HepG2 (cell line): ENCODE results near the gene MARF1. TPM values are rescaled to one million over a fixed set of nuclear protein-coding genes. Genes with fewer than 3 reads are reported as not detected.
"Not testable (repeated sequence)": the region's sequence is repeated elsewhere in the genome, so short reads cannot be mapped to it uniquely, and the experiment has no call there.

Experiments used
- ATAC-seq: fragments of 200-7000 bp; cut with Tn5 transposase; 3 replicates; pipeline ENCODE4 v1.9.1; 2020; ENCODE audit warnings: mild to moderate bottlenecking, moderate library complexity
- BruUV-seq: library from RNA; stranded (reverse); fragments of 400-500 nt; replicated peaks from 2 replicates; lab custom pipeline; 2021; lab: Mats Ljungman, UMichigan
- CTCF ChIA-PET: fragments of 300-600 bp; formaldehyde crosslinking; extraction: SDS; loops from one replicate; lab custom pipeline; 2021; ENCODE audit warnings: low total read pairs, inconsistent platforms, low intra/inter-chr PET ratio; lab: Yijun Ruan, JAX
- POLR2A ChIA-PET: fragments of 350-600 bp; sonication (Branson Sonifier 250); formaldehyde crosslinking; loops from one replicate; lab custom pipeline; 2020; ENCODE audit warnings: antibody characterized with exemption, inconsistent platforms; lab: Yijun Ruan, JAX
- DNase-seq: peaks from one replicate; pipeline ENCODE4 v3.0.0-alpha.2; 2015; ENCODE audit warnings: low spot score
- FAIRE-seq: peaks from 3 replicates; lab custom pipeline; 2011; peaks lifted over from hg19 to GRCh38; lab: Jason Lieb, UNC
- H2AFZ ChIP-seq: one replicate; pipeline ENCODE4 v1.6.1; 2011; ENCODE audit warnings: low read length, inconsistent platforms
- H3K27ac ChIP-seq: fragments of 300-600 bp; 3 replicates; pipeline ENCODE4 v1.8.0; 2011; ENCODE audit warnings: mixed run types, mild to moderate bottlenecking, mixed read lengths, low read length, inconsistent platforms; ENCODE audit not compliant: insufficient read depth; ENCODE audit errors: extremely low read length
- H3K27me3 ChIP-seq, 2 experiments: fragments of 200-600 bp in 1 of 2; 2 replicates in 1 of 2; 3 replicates in 1 of 2; pipeline versions ENCODE4 v1.6.0 to v1.8.0; 2011; ENCODE audit warnings: low read length in 2 of 2, mild to moderate bottlenecking in 2 of 2, moderate library complexity in 2 of 2, inconsistent platforms in 1 of 2; ENCODE audit not compliant: insufficient read depth in 2 of 2, control insufficient read depth in 1 of 2
- H3K36me3 ChIP-seq, 2 experiments: fragments of 200-600 bp in 1 of 2; replicated peaks in 1 of 2; 2 replicates in 1 of 2; 3 replicates in 1 of 2; pipeline versions ENCODE4 v1.5.1 to v1.8.0; 2011; ENCODE audit warnings: low read length in 2 of 2, inconsistent platforms in 1 of 2; ENCODE audit not compliant: insufficient read depth in 2 of 2, control insufficient read depth in 1 of 2
- H3K4me1 ChIP-seq: 2 replicates; pipeline ENCODE4 v1.5.1; 2012; ENCODE audit warnings: low read length, inconsistent platforms; ENCODE audit not compliant: insufficient read depth
- H3K4me2 ChIP-seq: 2 replicates; pipeline ENCODE4 v1.6.0; 2011; ENCODE audit warnings: low read depth, low read length, inconsistent platforms
- H3K4me3 ChIP-seq, 3 experiments: fragments of 200-600 bp in 1 of 3; sonication (generic), shearing (Covaris generic) in 1 of 3; replicated peaks in 1 of 3; 2 replicates each; pipeline ENCODE4 v1.5.1; 2011 to 2016; ENCODE audit warnings: low read length in 3 of 3, inconsistent platforms in 2 of 3, low read depth in 2 of 3, mild to moderate bottlenecking in 2 of 3, control low read depth in 1 of 3, mixed read lengths in 1 of 3; ENCODE audit not compliant: insufficient read depth in 1 of 3
- H3K79me2 ChIP-seq: one replicate; pipeline ENCODE4 v1.6.1; 2011; ENCODE audit warnings: low read length, inconsistent platforms; ENCODE audit not compliant: insufficient read depth
- H3K9ac ChIP-seq: 2 replicates; pipeline ENCODE4 v1.6.0; 2011; ENCODE audit warnings: mild to moderate bottlenecking, low read depth, low read length, inconsistent platforms; ENCODE audit not compliant: insufficient read depth
- H3K9me3 ChIP-seq: 2 replicates; pipeline ENCODE4 v1.5.1; 2012; ENCODE audit warnings: mild to moderate bottlenecking, low read length
- H4K20me1 ChIP-seq: 2 replicates; pipeline ENCODE4 v1.6.0; 2011; ENCODE audit warnings: inconsistent platforms, mild to moderate bottlenecking, low read length, moderate library complexity; ENCODE audit not compliant: insufficient read depth
- ATF4 ChIP-seq, 2 experiments: fragments of 450-650 bp in 1 of 2; sonication (generic) in 1 of 2; formaldehyde crosslinking; IDR thresholded peaks; 2 replicates each; pipeline versions ENCODE4 v1.5.0 to v1.8.0; 2020 to 2022; ENCODE audit warnings: mild to moderate bottlenecking in 1 of 2, missing genetic modification reagents in 1 of 2
- GABPB1 ChIP-seq: IDR thresholded peaks from 2 replicates; pipeline ENCODE4 v1.6.1; 2016; ENCODE audit warnings: mild to moderate bottlenecking, missing genetic modification reagents, moderate library complexity, missing compliant biosample characterization
- HBP1 ChIP-seq: IDR thresholded peaks from 2 replicates; pipeline ENCODE4 v1.6.1; 2016; ENCODE audit warnings: low read depth, control low read depth
- HNF1A ChIP-seq, 2 experiments: sonication (generic) in 1 of 2; formaldehyde crosslinking in 1 of 2; IDR thresholded peaks; 2 replicates each; pipeline versions ENCODE4 v1.4.0 to v1.6.1; 2016 to 2020; ENCODE audit warnings: borderline replicate concordance in 1 of 2, low read depth in 1 of 2, mild to moderate bottlenecking in 1 of 2, missing genetic modification reagents in 1 of 2
- HOMEZ ChIP-seq: IDR thresholded peaks from 2 replicates; pipeline ENCODE4 v1.6.1; 2016; ENCODE audit warnings: low read depth
- JUND ChIP-seq: sonication (generic); formaldehyde crosslinking; IDR thresholded peaks from 2 replicates; pipeline ENCODE4 v1.8.0; 2022; ENCODE audit warnings: mild to moderate bottlenecking, missing genetic modification reagents
- MIXL1 ChIP-seq: IDR thresholded peaks from 2 replicates; pipeline ENCODE4 v1.6.1; 2016
- RFXAP ChIP-seq: sonication (generic); formaldehyde crosslinking; IDR thresholded peaks from 2 replicates; pipeline ENCODE4 v1.4.0; 2020; ENCODE audit warnings: missing genetic modification reagents, borderline replicate concordance
- SAP130 ChIP-seq: IDR thresholded peaks from 2 replicates; pipeline ENCODE4 v1.6.1; 2016; ENCODE audit warnings: low read depth
- TEAD3 ChIP-seq: optimal IDR thresholded peaks from 2 replicates; pipeline ENCODE3; 2016; ENCODE audit warnings: borderline replicate concordance
- ZFY ChIP-seq: sonication (generic); formaldehyde crosslinking; IDR thresholded peaks from 2 replicates; pipeline ENCODE4 v1.4.0; 2020; ENCODE audit warnings: missing genetic modification reagents
- ZMYM3 ChIP-seq: sonication (generic); formaldehyde crosslinking; IDR thresholded peaks from 2 replicates; pipeline ENCODE4 v1.5.1; 2020; ENCODE audit warnings: mild to moderate bottlenecking, missing genetic modification reagents
- ZNF766 ChIP-seq: sonication (generic); formaldehyde crosslinking; IDR thresholded peaks from 2 replicates; pipeline ENCODE4 v1.5.0; 2020; ENCODE audit warnings: missing genetic modification reagents, borderline replicate concordance
- ZSCAN21 ChIP-seq: sonication (generic); formaldehyde crosslinking; IDR thresholded peaks from 2 replicates; pipeline ENCODE4 v1.8.0; 2022; ENCODE audit warnings: mild to moderate bottlenecking, missing genetic modification reagents, moderate library complexity, borderline replicate concordance
- WGBS: methylation state at CpG from one replicate; pipeline ENCODE4 v1.1.6; 2017; ENCODE audit warnings: low lambda C conversion rate; 5-methylcytosine and 5-hydroxymethylcytosine counted together
- in situ Hi-C: cut with HindIII; loops from 2 replicates; pipeline ENCODE4 v1.10.0; 2017; ENCODE audit warnings: low pct_unique_long_range_greater_than_20kb; ENCODE audit not compliant: extremely low pct_ligation_motif_present
- intact Hi-C: fragments of 100-400 bp; cut with micrococcal nuclease; formaldehyde crosslinking; loops from one replicate; pipeline ENCODE4 v1.10.0; 2022; ENCODE audit not compliant: unreplicated experiment
- polyA plus RNA-seq, 8 experiments: library from polyadenylated mRNA; depleted of rRNA in 3 of 8; stranded (reverse) in 7 of 8; unstranded in 1 of 8; fragments of >200 nt; fragmentation: Illumina TruSeq in 4 of 8; extraction: Trizol in 4 of 8; gene quantifications; 2 replicates each; pipeline versions ENCODE4 v1.2.1 to v1.2.3, GENCODE V29; 2011 to 2016; ENCODE audit warnings: low read depth in 4 of 8, missing spikeins in 1 of 8, mixed read lengths in 1 of 8; ENCODE audit not compliant: insufficient read depth in 1 of 8
- total RNA-seq, 5 experiments: library from RNA; depleted of rRNA; stranded (reverse); fragments of >200 nt; fragmentation: Illumina TruSeq; extraction: Trizol; gene quantifications; 2 replicates each; pipeline ENCODE4 v1.2.3, GENCODE V29; 2016; ENCODE audit warnings: low read depth in 1 of 5

MARF1 gene
- total and polyA plus RNA-seq, 2 of the 13 experiments (the other 11 are each of a cell fraction or from before 2014, with no cell fraction given) = 8.7 to 20.7 TPM

GRCh38 chr16:15547072-15547767 is 95.7 kb downstream of the MARF1 start:
- intact Hi-C loops, H3K9me3 ChIP-seq, in situ Hi-C loops, H4K20me1 ChIP-seq, H3K27ac ChIP-seq, H3K9ac ChIP-seq, H3K36me3 ChIP-seq, H3K79me2 ChIP-seq, BruUV-seq, H3K27me3 ChIP-seq: not testable (repeated sequence)
- Histone ChIP-seq H3K4me3 (peak overlapping the region in 1 of 3 experiments; percentile 12; a peak in 1 of 6 replicates), H2AFZ (peak overlapping the region; percentile 16), H3K4me2 (peak overlapping the region; percentile 58; the same call in 1 of the 2 replicates), H3K4me1 (peaks cover 43% of the 10 kb centered on the region)
- ATAC-seq = peak; percentile 57
- peak; percentile 70 for DNase-seq
- FAIRE-seq = peak; percentile 60
- POLR2A ChIA-PET = interaction anchor here (0.7 to 2.4 kb wide), 4 partner anchors 8 to 95 kb away, joined by 3 to 19 read pairs (median 8); partner anchors contain the start of gene MARF1
- CTCF ChIA-PET = interaction anchor here (1.1 kb wide), 1 partner anchor 119 kb away, joined by 4 read pairs; no protein-coding TSS in a partner anchor
- 73% methylated on average over 13 of the region's 13 CpGs for WGBS
- TF ChIP-seq GABPB1 (peak; percentile 31; the same call in 1 of the 2 replicates), ZSCAN21 (CRISPR knock-in tag) (0 out of 2 replicates have a peak, but pooled peaks have one; percentile 5), HOMEZ (CRISPR knock-in tag) (peak; percentile 35; the same call in 1 of the 2 replicates), ZNF766 (CRISPR knock-in tag) (0 out of 2 replicates have a peak, but pooled peaks have one; percentile 29), ZFY (peak; percentile 19; the same call in 1 of the 2 replicates), ZMYM3 (CRISPR knock-in tag) (peak; percentile 85), SAP130 (peak; percentile 56), ATF4 (CRISPR knock-in tag; IDR thresholded peaks at IDR 0.05) (0 out of 4 replicates have a peak, but pooled peaks of 1 of the 2 experiments have one; percentile 7), HNF1A (IDR thresholded peaks at IDR 0.05; ENCODE audit: low read depth) (peak; percentile 77), HNF1A (CRISPR knock-in tag; IDR thresholded peaks at IDR 0.05; ENCODE audit: borderline replicate concordance) (peak; percentile 73; the same call in 1 of the 2 replicates), MIXL1 (peak; percentile 43; the same call in 1 of the 2 replicates), HBP1 (CRISPR knock-in tag) (peak; percentile 27; the same call in 1 of the 2 replicates), RFXAP (CRISPR knock-in tag) (peak; percentile 48; the same call in 1 of the 2 replicates), JUND (CRISPR knock-in tag) (peak; percentile 72; the same call in 1 of the 2 replicates), TEAD3 (CRISPR knock-in tag) (peak; percentile 11)
